H9 (cell line): ENCODE results near the gene IL12RB1. TPM values are rescaled to one million over a fixed set of nuclear protein-coding genes. Genes with fewer than 3 reads are reported as not detected.

Experiments
- DNase-seq: peaks from one replicate; pipeline ENCODE4 v3.0.0-alpha.2; 2017
- H2AFZ ChIP-seq: one replicate; pipeline ENCODE4 v1.6.1; 2013; ENCODE audit warnings: mild to moderate bottlenecking, low read length, control low read depth, moderate library complexity
- H2AK5ac ChIP-seq: 2 replicates; pipeline ENCODE4 v1.6.1; 2013; ENCODE audit warnings: low read length, control low read depth, mixed read lengths; ENCODE audit not compliant: insufficient read length
- H2BK120ac ChIP-seq: one replicate; pipeline ENCODE4 v1.6.1; 2013; ENCODE audit warnings: low read depth, mild to moderate bottlenecking, low read length, control low read depth, inconsistent platforms; ENCODE audit not compliant: poor library complexity, severe bottlenecking
- H2BK12ac ChIP-seq: 2 replicates; pipeline ENCODE4 v1.6.1; 2013; ENCODE audit warnings: low read length, control low read depth, mixed read lengths, low read depth; ENCODE audit not compliant: insufficient read length
- H2BK15ac ChIP-seq: 2 replicates; pipeline ENCODE4 v1.6.1; 2013; ENCODE audit warnings: low read depth, low read length, control low read depth
- H2BK20ac ChIP-seq: one replicate; pipeline ENCODE4 v1.6.1; 2013; ENCODE audit warnings: low read depth, mild to moderate bottlenecking, low read length, control low read depth, inconsistent platforms; ENCODE audit not compliant: poor library complexity, severe bottlenecking
- H2BK5ac ChIP-seq: 2 replicates; pipeline ENCODE4 v1.6.1; 2013; ENCODE audit warnings: low read length, control low read depth, mixed read lengths; ENCODE audit not compliant: insufficient read length
- H3K14ac ChIP-seq: 2 replicates; pipeline ENCODE4 v1.6.1; 2013; ENCODE audit warnings: low read length, control low read depth; ENCODE audit not compliant: insufficient read depth
- H3K18ac ChIP-seq: 2 replicates; pipeline ENCODE4 v1.6.1; 2013; ENCODE audit warnings: low read depth, mild to moderate bottlenecking, mixed read lengths, low read length, control low read depth; ENCODE audit not compliant: insufficient read length
- H3K23ac ChIP-seq: 2 replicates; pipeline ENCODE4 v1.6.1; 2013; ENCODE audit warnings: low read length, control low read depth, mixed read lengths, low read depth; ENCODE audit not compliant: insufficient read length
- H3K23me2 ChIP-seq: 2 replicates; pipeline ENCODE4 v1.6.1; 2013; ENCODE audit warnings: low read depth, mild to moderate bottlenecking, mixed read lengths, low read length, control low read depth; ENCODE audit not compliant: insufficient read length, poor library complexity, severe bottlenecking
- H3K27ac ChIP-seq: 2 replicates; pipeline ENCODE4 v1.5.1; 2013; ENCODE audit warnings: low read length, control low read depth, mixed read lengths, low read depth; ENCODE audit not compliant: insufficient read length
- H3K27me3 ChIP-seq: 2 replicates; pipeline ENCODE4 v1.6.1; 2013; ENCODE audit warnings: low read length, control low read depth, inconsistent platforms; ENCODE audit not compliant: insufficient read depth
- H3K4ac ChIP-seq: 2 replicates; pipeline ENCODE4 v1.6.1; 2013; ENCODE audit warnings: low read depth, mild to moderate bottlenecking, control low read depth, inconsistent platforms, low read length, moderate library complexity
- H3K4me1 ChIP-seq: 2 replicates; pipeline ENCODE4 v1.6.1; 2013; ENCODE audit warnings: low read length, control low read depth, inconsistent platforms; ENCODE audit not compliant: insufficient read depth
- H3K4me2 ChIP-seq: 2 replicates; pipeline ENCODE4 v1.6.1; 2013; ENCODE audit warnings: low read length, control low read depth, mixed read lengths; ENCODE audit not compliant: insufficient read length, insufficient read depth
- H3K56ac ChIP-seq: 2 replicates; pipeline ENCODE4 v1.6.1; 2013; ENCODE audit warnings: low read depth, mild to moderate bottlenecking, mixed read lengths, low read length, control low read depth; ENCODE audit not compliant: insufficient read length
- H3K79me1 ChIP-seq: 2 replicates; pipeline ENCODE4 v1.6.1; 2013; ENCODE audit warnings: low read depth, mild to moderate bottlenecking, moderate library complexity, low read length, control low read depth, inconsistent platforms; ENCODE audit not compliant: insufficient read depth, poor library complexity, severe bottlenecking
- H3K79me2 ChIP-seq: 2 replicates; pipeline ENCODE4 v1.6.1; 2013; ENCODE audit warnings: low read length, control low read depth, inconsistent platforms; ENCODE audit not compliant: insufficient read depth
- H3K9ac ChIP-seq: 2 replicates; pipeline ENCODE4 v1.6.1; 2013; ENCODE audit warnings: low read length, control low read depth, mixed read lengths; ENCODE audit not compliant: insufficient read length; ENCODE audit errors: extremely low read depth
- H3K9me3 ChIP-seq: one replicate; pipeline ENCODE4 v1.6.1; 2013; ENCODE audit warnings: low read depth, low read length, inconsistent platforms; ENCODE audit not compliant: control insufficient read depth
- H3T11ph ChIP-seq: one replicate; pipeline ENCODE4 v1.6.1; 2013; ENCODE audit warnings: mild to moderate bottlenecking, low read length, control low read depth, inconsistent platforms
- H4K20me1 ChIP-seq: one replicate; pipeline ENCODE4 v1.6.1; 2013; ENCODE audit not compliant: control insufficient read depth, insufficient read length, insufficient read depth
- H4K5ac ChIP-seq: 2 replicates; pipeline ENCODE4 v1.6.1; 2013; ENCODE audit warnings: low read depth, mild to moderate bottlenecking, mixed read lengths, low read length, control low read depth; ENCODE audit not compliant: insufficient read length
- H4K8ac ChIP-seq: replicated peaks from 2 replicates; pipeline ENCODE4 v1.6.1; 2013; ENCODE audit warnings: low read length, control low read depth, mixed read lengths, low read depth; ENCODE audit not compliant: insufficient read length
- H4K91ac ChIP-seq: 2 replicates; pipeline ENCODE4 v1.6.1; 2013; ENCODE audit warnings: low read depth, mild to moderate bottlenecking, moderate library complexity, mixed read lengths, low read length, control low read depth; ENCODE audit not compliant: insufficient read length
- H3K27ac Mint-ChIP-seq, 3 experiments: 2 replicates in 2 of 3; 3 replicates in 1 of 3; pipeline ENCODE4 v1.8.0; 2020 to 2021; ENCODE audit warnings: mixed read lengths in 3 of 3, mild to moderate bottlenecking in 1 of 3, moderate library complexity in 1 of 3
- H3K27me3 Mint-ChIP-seq: 2 replicates; pipeline ENCODE4 v1.8.0; 2021; ENCODE audit warnings: low read depth, mild to moderate bottlenecking, moderate library complexity, mixed read lengths
- H3K36me3 Mint-ChIP-seq, 3 experiments: 2 replicates in 2 of 3; 3 replicates in 1 of 3; pipeline ENCODE4 v1.8.0; 2020 to 2021; ENCODE audit warnings: low read depth in 3 of 3, mixed read lengths in 3 of 3; ENCODE audit not compliant: insufficient read depth in 1 of 3
- H3K4me1 Mint-ChIP-seq, 2 experiments: 2 replicates each; pipeline ENCODE4 v1.8.0; 2020; ENCODE audit warnings: mixed read lengths in 2 of 2
- H3K4me3 Mint-ChIP-seq, 2 experiments: 2 replicates in 1 of 2; 3 replicates in 1 of 2; pipeline ENCODE4 v1.8.0; 2020 to 2021; ENCODE audit warnings: mild to moderate bottlenecking in 2 of 2, mixed read lengths in 2 of 2, moderate library complexity in 1 of 2
- H3K9me3 Mint-ChIP-seq, 2 experiments: 2 replicates in 1 of 2; 3 replicates in 1 of 2; pipeline ENCODE4 v1.8.0; 2020; ENCODE audit warnings: mild to moderate bottlenecking in 2 of 2, mixed read lengths in 2 of 2, moderate library complexity in 1 of 2
- WGBS: extraction: QIAGEN DNeasy Blood & Tissue Kit; methylation state at CpG from one replicate; pipeline ENCODE4 v1.1.7; 2013; ENCODE audit warnings: missing lambda C conversion rate, low lambda C conversion rate, mixed read lengths; ENCODE audit not compliant: insufficient read length; ENCODE audit errors: extremely low coverage; 5-methylcytosine and 5-hydroxymethylcytosine counted together
- total RNA-seq: library from RNA; stranded (reverse); gene quantifications from 2 replicates; pipeline ENCODE4 v1.2.1, GENCODE V29; 2021
- TF ChIP-seq, protein P1 (sequence below): fragments of 200-600 bp; sonication (generic); conservative IDR thresholded peaks from 3 replicates; pipeline ENCODE4 v1.8.0; 2021; ENCODE audit warnings: antibody characterized with exemption, mild to moderate bottlenecking

Gene IL12RB1
- total RNA-seq, 1 experiment from 2014 or later: not detected

DNA sequence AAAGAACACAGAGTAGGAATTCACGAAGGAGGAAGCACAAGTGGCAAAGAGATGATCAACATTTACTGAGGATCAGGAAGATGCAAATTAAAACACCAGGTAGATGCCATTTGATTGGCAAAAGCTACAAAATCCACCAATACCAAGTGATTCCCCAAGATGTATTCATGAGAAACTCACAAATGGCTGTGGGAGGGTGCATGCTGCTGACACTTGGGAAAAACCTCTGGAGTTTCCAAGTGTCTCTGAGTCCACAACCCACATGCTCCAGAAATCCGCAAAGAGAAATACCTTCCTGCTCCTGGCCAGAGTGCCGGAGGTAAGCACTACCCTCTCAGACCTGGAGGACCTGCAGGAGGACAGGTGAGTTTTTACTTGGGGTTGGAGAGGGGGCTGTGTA, 43.1 kb downstream of the IL12RB1 start:
- Histone ChIP-seq H3K79me2 (no peaks in the 10 kb centered on the region), H2BK20ac (no peak overlapping the region), H4K5ac (no peak overlapping the region), H3K9ac (no peak overlapping the region), H3K4me1 (no peaks in the 10 kb centered on the region), H3K23me2 (no peaks in the 10 kb centered on the region), H3K4me2 (no peak overlapping the region), H2AFZ (no peak overlapping the region), H3K79me1 (no peaks in the 10 kb centered on the region), H3K27me3 (no peaks in the 10 kb centered on the region; the same call in 1 of the 2 replicates), H2BK15ac (no peak overlapping the region), H3K18ac (no peak overlapping the region), H3K9me3 (no peaks in the 10 kb centered on the region), H3K14ac (no peak overlapping the region), H4K8ac (no peak overlapping the region), H3K27ac (no peak overlapping the region), H3K23ac (no peak overlapping the region), H2AK5ac (no peak overlapping the region), H2BK5ac (no peak overlapping the region), H4K91ac (no peak overlapping the region), H4K20me1 (no peaks in the 10 kb centered on the region), H2BK12ac (no peak overlapping the region), H3K4ac (no peak overlapping the region), H3T11ph (no peak overlapping the region), H3K56ac (no peak overlapping the region), H2BK120ac (no peak overlapping the region)
- Mint-ChIP-seq H3K36me3 (no peaks in the 10 kb centered on the region), H3K4me1 (peaks cover 3 to 6% of the 10 kb centered on the region in 2 experiments), H3K27ac (no peak overlapping the region), H3K9me3 (peaks cover 2 to 6% of the 10 kb centered on the region in 2 experiments; a peak in 2 of 5 replicates), H3K4me3 (no peak overlapping the region), H3K27me3 (peaks cover 11% of the 10 kb centered on the region)
- no CpG with 5 or more reads among the region's 3 CpGs for WGBS
- no peak for DNase-seq
- TF ChIP-seq, protein P1, sequence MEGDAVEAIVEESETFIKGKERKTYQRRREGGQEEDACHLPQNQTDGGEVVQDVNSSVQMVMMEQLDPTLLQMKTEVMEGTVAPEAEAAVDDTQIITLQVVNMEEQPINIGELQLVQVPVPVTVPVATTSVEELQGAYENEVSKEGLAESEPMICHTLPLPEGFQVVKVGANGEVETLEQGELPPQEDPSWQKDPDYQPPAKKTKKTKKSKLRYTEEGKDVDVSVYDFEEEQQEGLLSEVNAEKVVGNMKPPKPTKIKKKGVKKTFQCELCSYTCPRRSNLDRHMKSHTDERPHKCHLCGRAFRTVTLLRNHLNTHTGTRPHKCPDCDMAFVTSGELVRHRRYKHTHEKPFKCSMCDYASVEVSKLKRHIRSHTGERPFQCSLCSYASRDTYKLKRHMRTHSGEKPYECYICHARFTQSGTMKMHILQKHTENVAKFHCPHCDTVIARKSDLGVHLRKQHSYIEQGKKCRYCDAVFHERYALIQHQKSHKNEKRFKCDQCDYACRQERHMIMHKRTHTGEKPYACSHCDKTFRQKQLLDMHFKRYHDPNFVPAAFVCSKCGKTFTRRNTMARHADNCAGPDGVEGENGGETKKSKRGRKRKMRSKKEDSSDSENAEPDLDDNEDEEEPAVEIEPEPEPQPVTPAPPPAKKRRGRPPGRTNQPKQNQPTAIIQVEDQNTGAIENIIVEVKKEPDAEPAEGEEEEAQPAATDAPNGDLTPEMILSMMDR: no peak
